ENCODE measurements around the gene RNASE8.

DNA sequence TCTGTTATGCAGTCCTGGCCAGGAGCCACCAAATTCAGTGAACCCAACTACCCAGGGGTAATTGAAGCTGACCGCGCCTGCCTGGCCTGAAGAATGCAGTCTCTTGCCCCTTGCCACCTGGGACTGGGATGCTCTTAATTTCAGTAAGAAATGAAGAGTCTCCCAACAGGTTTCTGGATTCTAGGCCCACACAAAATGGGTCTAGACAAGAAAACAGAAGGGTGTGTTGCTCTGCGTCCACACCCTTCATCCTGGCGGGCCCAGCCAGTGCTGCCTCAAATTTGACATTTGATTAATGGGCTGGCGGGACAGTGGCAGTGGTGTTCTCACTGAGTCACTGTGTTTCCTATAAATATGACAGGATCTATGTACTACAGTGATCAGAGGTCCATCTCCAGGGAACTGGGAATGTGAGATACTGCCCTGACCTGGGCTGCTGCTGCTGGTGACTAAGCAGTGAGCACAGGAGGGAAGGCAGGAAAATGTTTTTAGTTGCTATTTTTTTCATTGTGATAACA, 49.7 kb downstream of the RNASE8 start:
- TF ChIP-seq ZNF384 (IDR thresholded peaks at IDR 0.05), result no peak
- no peak for TF ChIP-seq FOXA1 (IDR thresholded peaks at IDR 0.05)
- no peak for TF ChIP-seq NFRKB (IDR thresholded peaks at IDR 0.05)
- TF ChIP-seq TARDBP (IDR thresholded peaks at IDR 0.05), result no peak
